ENCODE results near the gene APC. TPM values are rescaled to one million over a fixed set of nuclear protein-coding genes. Genes with fewer than 3 reads are reported as not detected.
"Not testable (repeated sequence)": the region's sequence is repeated elsewhere in the genome, so short reads cannot be mapped to it uniquely, and the experiment has no call there.

The APC gene
- total and polyA plus RNA-seq, 5 experiments from 2014 or later = 16.6 to 47.9 (median 23.7) TPM

DNA sequence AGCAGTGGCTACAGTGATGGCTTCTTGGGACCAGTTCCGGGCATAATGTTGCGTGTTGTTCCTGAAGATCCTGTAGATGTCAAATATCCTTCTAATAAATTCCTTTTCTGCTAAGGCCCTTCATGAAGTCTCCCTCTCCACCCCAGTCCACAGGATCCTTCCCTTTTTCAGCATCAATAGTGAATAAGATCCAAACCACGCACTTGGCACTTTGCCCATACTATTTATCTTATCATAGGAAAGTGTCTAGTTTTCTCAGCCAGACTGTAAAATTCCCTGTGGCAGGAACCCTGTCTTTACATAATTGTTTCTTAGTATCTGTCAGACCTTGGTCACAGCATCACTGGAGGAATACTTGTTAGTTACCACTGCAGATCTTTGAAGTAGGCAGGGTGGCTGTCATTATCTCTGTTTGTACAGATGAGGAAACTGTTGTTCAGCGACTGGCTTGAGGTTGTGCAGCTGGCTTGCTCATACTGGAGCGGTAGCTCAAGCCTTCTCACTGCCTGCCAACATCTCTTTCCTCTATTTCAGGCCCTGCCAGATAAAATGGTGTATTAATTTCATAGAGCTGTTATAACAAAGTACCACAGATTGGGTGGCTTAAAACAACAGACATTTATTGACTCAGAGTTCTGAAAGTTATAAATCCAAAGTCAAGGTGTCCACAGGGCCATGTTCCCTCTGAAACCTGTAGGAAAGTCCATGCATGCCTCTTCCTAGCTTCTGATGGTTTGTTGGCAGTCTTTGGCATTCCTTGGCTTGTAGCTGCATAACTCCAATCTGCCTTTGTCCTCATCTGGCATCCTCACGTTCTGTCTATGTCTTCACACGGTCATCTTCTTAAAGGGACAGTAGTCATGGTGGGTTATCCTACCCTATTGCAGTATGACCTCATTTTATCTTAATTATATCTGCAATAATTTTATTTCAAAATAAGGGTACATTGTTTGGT is 33.5 kb upstream of the APC start:
- ATAC-seq (no peak), DNase-seq (no peak)
- Mint-ChIP-seq H3K36me3 (peaks cover 0 to 3% (median 0%) of the 10 kb centered on the region in 3 donors), H3K4me3 (no peak overlapping the region), H3K27me3 (peaks cover 0 to 9% (median 3%) of the 10 kb centered on the region in 5 donors), H3K4me1 (peaks cover 11 to 29% (median 26%) of the 10 kb centered on the region in 4 donors), H3K27ac (no peak overlapping the region), H3K9me3 (no peaks in the 10 kb centered on the region)
- POLR2A ChIA-PET = no interaction called here

DNA sequence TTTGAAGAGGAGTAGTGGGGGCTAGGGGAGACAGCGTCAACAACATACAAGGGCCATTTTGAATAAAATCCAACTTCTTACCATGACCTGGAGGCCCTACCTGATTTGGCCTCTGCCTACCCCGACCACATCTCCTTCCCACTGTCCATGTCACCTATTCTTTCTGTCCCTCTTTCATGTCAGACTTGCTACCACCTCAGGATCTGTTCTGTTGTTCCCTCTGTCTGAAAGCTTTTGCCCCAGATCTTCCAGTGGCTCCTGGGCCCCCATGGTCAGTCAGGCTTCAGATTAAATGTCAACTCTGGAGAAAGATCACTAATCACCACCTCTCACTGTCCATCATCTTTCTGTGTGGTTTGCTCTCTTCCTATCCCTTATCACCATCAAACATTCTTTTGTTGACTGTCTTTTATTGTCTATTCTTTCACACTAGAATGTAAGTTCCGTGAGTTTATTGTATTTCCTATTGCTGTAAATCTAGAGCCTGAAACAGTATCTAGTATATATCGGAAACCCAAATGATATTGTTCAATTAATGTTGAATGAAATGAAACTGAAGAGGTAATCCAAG is 31.2 kb upstream of the APC start:
- no peaks in the 10 kb centered on the region for H3K9me3 Mint-ChIP-seq
- H3K36me3 Mint-ChIP-seq = no peaks in the 10 kb centered on the region
- H3K4me3 Mint-ChIP-seq = peak overlapping the region; percentile 92 to 96 (median 94)
- H3K27me3 Mint-ChIP-seq = peaks cover 0 to 7% (median 0%) of the 10 kb centered on the region in 5 donors
- POLR2A ChIA-PET = interaction anchor here (1.5 to 2.2 kb wide), 3 partner anchors 215 to 807 kb away, joined by 3 to 13 read pairs (median 4); partner anchors contain the start of genes DCP2 and YTHDC2
- DNase-seq (peak in 1 of 10 donors; percentile 15), ATAC-seq (no peak)
- H3K4me1 Mint-ChIP-seq = peaks cover 17 to 51% (median 49%) of the 10 kb centered on the region in 4 donors
- H3K27ac Mint-ChIP-seq = peak overlapping the region; percentile 89 to 97 (median 94)

GRCh38 chr5:112707187-112708102 is 30.2 kb upstream of the APC start:
- no peaks in the 10 kb centered on the region for H3K36me3 Mint-ChIP-seq
- peaks cover 21 to 60% (median 58%) of the 10 kb centered on the region in 4 donors for H3K4me1 Mint-ChIP-seq
- peak overlapping the region; percentile 92 to 96 (median 94) for H3K4me3 Mint-ChIP-seq
- H3K27ac Mint-ChIP-seq = peak overlapping the region; percentile 89 to 97 (median 94)
- DNase-seq (peak; percentile 86 to 99 (median 98)), ATAC-seq (peak; percentile 90 to 91)
- POLR2A ChIA-PET = interaction anchor here (0.9 to 2.2 kb wide), 6 partner anchors 13 to 806 kb away, joined by 3 to 13 read pairs (median 3); partner anchors contain the start of genes DCP2 and YTHDC2
- no peaks in the 10 kb centered on the region for H3K9me3 Mint-ChIP-seq
- H3K27me3 Mint-ChIP-seq = peaks cover 0 to 7% (median 0%) of the 10 kb centered on the region in 5 donors

GRCh38 chr5:112708103-112708622 is 29.5 kb upstream of the APC start:
- Mint-ChIP-seq H3K27ac (peak overlapping the region; percentile 89 to 97 (median 94)), H3K9me3 (no peaks in the 10 kb centered on the region), H3K4me3 (peak overlapping the region; percentile 92 to 96 (median 94)), H3K4me1 (peaks cover 24 to 67% (median 65%) of the 10 kb centered on the region in 4 donors), H3K36me3 (no peaks in the 10 kb centered on the region), H3K27me3 (peaks cover 0 to 7% (median 0%) of the 10 kb centered on the region in 5 donors)
- POLR2A ChIA-PET = interaction anchor here (0.9 to 2.2 kb wide), 3 partner anchors 13 to 268 kb away, joined by 3 to 13 read pairs (median 3); partner anchors contain the start of gene DCP2
- DNase-seq (no peak), ATAC-seq (no peak)

DNA sequence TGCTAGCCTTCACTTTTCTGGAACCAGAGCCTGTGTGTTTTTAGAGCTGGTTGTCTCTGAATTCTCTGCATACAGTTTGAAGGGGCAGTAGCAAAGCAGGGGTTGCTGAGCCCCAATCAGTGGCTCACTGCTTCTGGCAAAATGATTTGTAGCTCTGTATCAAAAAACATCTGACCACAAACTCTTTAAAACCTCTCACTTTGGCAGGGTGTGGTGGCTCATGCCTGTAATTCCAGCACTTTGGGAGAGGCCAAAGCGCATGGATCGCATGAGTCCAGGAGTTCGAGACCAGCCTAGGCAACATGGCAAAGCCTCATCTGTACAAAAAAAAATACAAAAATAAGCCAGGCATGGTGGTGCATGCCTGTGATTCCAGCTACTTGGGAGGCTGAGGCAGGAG is 28.3 kb upstream of the APC start:
- DNase-seq = no peak
- POLR2A ChIA-PET = no interaction called here
- Mint-ChIP-seq H3K27ac (peak overlapping the region in 6 of 10 donors; percentile 32 to 97 (median 78)), H3K27me3 (peaks cover 0 to 3% (median 0%) of the 10 kb centered on the region in 5 donors), H3K4me1 (peaks cover 24 to 74% (median 72%) of the 10 kb centered on the region in 4 donors), H3K36me3 (peaks cover 0 to 2% (median 0%) of the 10 kb centered on the region in 3 donors), H3K4me3 (peak overlapping the region; percentile 92 to 96 (median 94)), H3K9me3 (no peaks in the 10 kb centered on the region)
- ATAC-seq = no peak

DNA sequence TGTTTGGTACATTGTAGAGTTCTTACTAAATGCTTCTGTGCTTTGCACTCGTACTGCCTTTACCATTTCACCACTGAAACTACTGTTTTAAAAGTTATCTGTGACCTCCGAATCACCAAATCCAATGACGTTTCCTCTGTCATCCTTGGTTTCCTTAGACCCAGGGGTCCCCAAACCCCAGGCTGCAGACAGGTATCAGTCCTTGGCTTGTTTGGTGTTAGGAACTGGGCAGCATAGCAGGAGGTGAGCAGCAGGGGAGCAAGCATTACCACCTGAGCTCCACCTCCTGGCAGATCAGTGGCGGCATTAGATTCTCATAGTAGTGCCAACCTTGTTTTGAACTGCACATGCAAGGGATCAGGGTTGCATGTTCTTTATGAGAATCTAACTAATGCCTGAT is 26.8 kb upstream of the APC start:
- DNase-seq = no peak
- Mint-ChIP-seq H3K27ac (peak overlapping the region in 1 of 10 donors; percentile 29), H3K4me1 (peaks cover 27 to 85% (median 84%) of the 10 kb centered on the region in 4 donors), H3K27me3 (peaks cover 0 to 3% (median 0%) of the 10 kb centered on the region in 5 donors), H3K4me3 (peak overlapping the region in 5 of 10 donors; percentile 28 to 96 (median 50)), H3K36me3 (peaks cover 0 to 4% (median 2%) of the 10 kb centered on the region in 3 donors), H3K9me3 (no peaks in the 10 kb centered on the region)
- no peak for ATAC-seq
- POLR2A ChIA-PET = no interaction called here

GRCh38 chr5:112711436-112711835 is 26.2 kb upstream of the APC start:
- H3K4me1 Mint-ChIP-seq = peaks cover 29 to 83% (median 82%) of the 10 kb centered on the region in 4 donors
- H3K36me3 Mint-ChIP-seq = peaks cover 0 to 5% (median 2%) of the 10 kb centered on the region in 3 donors
- no peak for DNase-seq
- no peak for ATAC-seq
- peaks cover 0 to 3% (median 0%) of the 10 kb centered on the region in 5 donors for H3K27me3 Mint-ChIP-seq
- peak overlapping the region in 7 of 10 donors; percentile 0 to 49 (median 11) for H3K4me3 Mint-ChIP-seq
- H3K27ac Mint-ChIP-seq = no peak overlapping the region
- POLR2A ChIA-PET = no interaction called here
- no peaks in the 10 kb centered on the region for H3K9me3 Mint-ChIP-seq

- Mint-ChIP-seq H3K4me1 (peaks cover 22 to 85% (median 81%) of the 10 kb centered on the region in 4 donors), H3K4me3 (peak overlapping the region in 2 of 10 donors; percentile 15 to 31), H3K27me3 (no peaks in the 10 kb centered on the region), H3K9me3 (peaks cover 0 to 9% (median 0%) of the 10 kb centered on the region in 9 donors), H3K27ac (no peak overlapping the region), H3K36me3 (peaks cover 2 to 11% (median 8%) of the 10 kb centered on the region in 3 donors)
- no peak for ATAC-seq
- POLR2A ChIA-PET = no interaction called here
- DNase-seq = no peak
These were observed 24.5 kb upstream of the APC start for GRCh38 chr5:112713206-112713605.

DNA sequence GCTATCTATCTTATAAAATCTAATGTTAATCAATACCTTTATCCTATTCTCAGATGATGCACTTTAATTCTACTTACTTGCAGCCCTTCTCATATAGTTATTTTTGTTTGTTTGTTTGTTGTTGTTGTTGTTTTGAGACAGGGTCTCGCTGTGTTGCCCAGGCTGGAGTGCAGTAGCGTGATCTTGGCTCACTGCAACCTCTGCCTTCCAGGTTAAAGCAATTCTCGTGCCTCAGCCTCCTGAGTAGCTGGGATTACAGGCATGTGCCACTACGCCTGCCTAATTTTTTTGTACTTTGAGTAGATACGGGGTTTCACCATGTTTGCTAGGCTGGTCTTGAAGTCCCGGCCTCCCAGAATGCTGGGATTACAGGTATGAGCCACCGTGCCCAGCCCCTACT is 20.8 kb upstream of the APC start:
- ATAC-seq, H3K27me3 Mint-ChIP-seq, H3K9me3 Mint-ChIP-seq, H3K27ac Mint-ChIP-seq, H3K4me3 Mint-ChIP-seq, POLR2A ChIA-PET, DNase-seq: not testable (repeated sequence)
- peaks cover 23 to 75% (median 70%) of the 10 kb centered on the region in 4 donors for H3K4me1 Mint-ChIP-seq
- peaks cover 5 to 11% (median 8%) of the 10 kb centered on the region in 3 donors for H3K36me3 Mint-ChIP-seq

- H3K4me1 Mint-ChIP-seq = peaks cover 24 to 75% (median 70%) of the 10 kb centered on the region in 4 donors
- H3K27ac Mint-ChIP-seq = no peak overlapping the region
- no peak overlapping the region for H3K4me3 Mint-ChIP-seq
- H3K36me3 Mint-ChIP-seq = peaks cover 5 to 11% (median 8%) of the 10 kb centered on the region in 3 donors
- DNase-seq (no peak), ATAC-seq (no peak)
- POLR2A ChIA-PET = no interaction called here
- peaks cover 0 to 9% (median 0%) of the 10 kb centered on the region in 9 donors for H3K9me3 Mint-ChIP-seq
- no peaks in the 10 kb centered on the region for H3K27me3 Mint-ChIP-seq
These were observed 20.1 kb upstream of the APC start for GRCh38 chr5:112717506-112718082.

DNA sequence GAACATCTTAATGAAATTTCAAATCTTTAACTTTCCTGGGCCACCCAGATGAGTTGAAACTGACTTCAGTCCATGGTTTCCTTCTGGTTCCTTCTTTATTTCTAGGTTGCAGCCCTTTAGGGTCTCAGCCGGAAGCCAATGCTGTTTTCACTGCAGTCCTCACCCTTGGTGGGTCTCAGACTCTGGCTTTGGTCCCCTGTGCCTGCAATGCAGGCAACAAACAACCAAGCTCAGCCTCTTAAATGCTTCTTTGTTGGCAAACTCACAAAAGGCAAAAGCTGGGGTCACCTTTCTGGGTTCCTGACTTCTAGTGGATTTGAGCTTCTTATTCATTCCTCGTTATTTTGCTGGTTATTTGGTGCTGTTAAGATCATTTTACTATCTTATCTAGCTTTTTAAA is 19.3 kb upstream of the APC start:
- peaks cover 26 to 75% (median 70%) of the 10 kb centered on the region in 4 donors for H3K4me1 Mint-ChIP-seq
- peaks cover 5 to 11% (median 8%) of the 10 kb centered on the region in 3 donors for H3K36me3 Mint-ChIP-seq
- peak overlapping the region in 1 of 10 donors; percentile 16 for H3K4me3 Mint-ChIP-seq
- POLR2A ChIA-PET = no interaction called here
- peaks cover 0 to 9% (median 0%) of the 10 kb centered on the region in 9 donors for H3K9me3 Mint-ChIP-seq
- no peak overlapping the region for H3K27ac Mint-ChIP-seq
- no peaks in the 10 kb centered on the region for H3K27me3 Mint-ChIP-seq
- ATAC-seq = no peak
- no peak for DNase-seq
